LNCaP clone FGC (cell line): ENCODE results near the gene PDLIM3.
"Not testable (repeated sequence)": the region's sequence is repeated elsewhere in the genome, so short reads cannot be mapped to it uniquely, and the experiment has no call there.

Experiments used
- DNase-seq: peaks from one replicate; pipeline ENCODE4 v3.0.0-alpha.2; 2011; ENCODE audit warnings: low read depth
- H3K4me3 ChIP-seq: 2 replicates; pipeline ENCODE4 v1.5.1; 2011; ENCODE audit warnings: mild to moderate bottlenecking, low read depth, low read length, control low read depth
- CTCF ChIP-seq: IDR thresholded peaks from 2 replicates; pipeline ENCODE4 v1.5.1; 2012; ENCODE audit warnings: mild to moderate bottlenecking; ENCODE audit not compliant: control insufficient read depth, insufficient read depth; ENCODE audit errors: extremely low read depth

The PDLIM3 gene

GRCh38 chr4:185565696-185566095, 30.4 kb upstream of the PDLIM3 start:
- TF ChIP-seq CTCF = no peak
- no peak for DNase-seq
- H3K4me3 ChIP-seq = no peak overlapping the region

GRCh38 chr4:185564349-185564748, 29.0 kb upstream of the PDLIM3 start:
- DNase-seq = no peak
- no peak for TF ChIP-seq CTCF
- H3K4me3 ChIP-seq = no peak overlapping the region

GRCh38 chr4:185562531-185562930, 27.2 kb upstream of the PDLIM3 start:
- TF ChIP-seq CTCF = no peak
- no peak overlapping the region for H3K4me3 ChIP-seq
- DNase-seq = no peak

- no peak overlapping the region for H3K4me3 ChIP-seq
- no peak for TF ChIP-seq CTCF
- DNase-seq = no peak
Measured at GRCh38 chr4:185560316-185560715, 25.0 kb upstream of the PDLIM3 start.

GRCh38 chr4:185559915-185560281, 24.6 kb upstream of the PDLIM3 start:
- DNase-seq = no peak
- no peak for TF ChIP-seq CTCF
- H3K4me3 ChIP-seq = no peak overlapping the region

- DNase-seq, H3K4me3 ChIP-seq: not testable (repeated sequence)
Measured at GRCh38 chr4:185559251-185559914, 24.1 kb upstream of the PDLIM3 start.

GRCh38 chr4:185554365-185555126, 19.2 kb upstream of the PDLIM3 start:
- DNase-seq = no peak
- H3K4me3 ChIP-seq = no peak overlapping the region
- TF ChIP-seq CTCF = no peak
